H1 (cell line): Measurements from ENCODE around the gene FGF1. TPM values are rescaled to one million over a fixed set of nuclear protein-coding genes. Genes with fewer than 3 reads are reported as not detected.

Experiments
- CREB1 ChIP-seq: IDR thresholded peaks from 2 replicates; pipeline ENCODE4 v1.6.1; 2012; ENCODE audit warnings: inconsistent platforms
- RAD21 ChIP-seq, 2 experiments: IDR thresholded peaks in 1 of 2; conservative IDR thresholded peaks in 1 of 2; 2 replicates each; pipeline ENCODE4 v1.6.1; 2011; ENCODE audit warnings: low read depth in 2 of 2, low read length in 2 of 2, improper control_type of control experiment in 1 of 2, inconsistent platforms in 1 of 2, mild to moderate bottlenecking in 1 of 2, moderate library complexity in 1 of 2
- TEAD4 ChIP-seq: IDR thresholded peaks from 2 replicates; pipeline ENCODE4 v1.6.1; 2012; ENCODE audit warnings: low read depth, low read length, inconsistent platforms, mixed read lengths
- polyA plus RNA-seq, 7 experiments: library from polyadenylated mRNA; depleted of rRNA in 3 of 7; stranded (reverse) in 5 of 7; unstranded in 2 of 7; fragments of >200 nt in 5 of 7; fragments of 200-250 nt in 2 of 7; gene quantifications; 1 replicate in 5 of 7; 2 replicates in 1 of 7; 4 replicates in 1 of 7; pipeline versions ENCODE4 v1.2.1 to v1.2.3, GENCODE V29; 2011 to 2013; ENCODE audit warnings: missing spikeins in 2 of 7, mixed read lengths in 2 of 7
- total RNA-seq: library from RNA; stranded (reverse); fragmentation: NEBNext Ultra II Directional; extraction: Animal tissue kit (Norgen Biotek cat#: 25700); gene quantifications from 2 replicates; pipeline ENCODE4 v1.2.1, GENCODE V29; 2021

Gene FGF1
- total and polyA plus RNA-seq, 2 of the 8 experiments (the other 6 are each of a cell fraction or from before 2014, with no cell fraction given): 0.30 to 0.50 TPM

GRCh38 chr5:142590451-142591231 lies 95.2 kb downstream of the FGF1 start (continued):
- TF ChIP-seq CREB1: no peak
- no peak for TF ChIP-seq RAD21 (IDR thresholded peaks at IDR 0.05 in 1 of 2, conservative IDR thresholded peaks at IDR 0.05 in 1 of 2; ENCODE audit: low read depth in 2 of 2, low read length in 2 of 2)
- TF ChIP-seq TEAD4: no peak
- TF ChIP-seq, all 59 proteins: peak for 0
